GM12875 (cell line): Measurements from ENCODE around the gene EPHA3.

Source experiments
- H3K4me3 ChIP-seq: one replicate; pipeline ENCODE4 v1.5.1; 2011; ENCODE audit warnings: low read depth, low read length, control low read depth
- TF ChIP-seq, protein P1 (sequence below): IDR thresholded peaks from 2 replicates; pipeline ENCODE4 v1.5.1; 2011; ENCODE audit warnings: low read depth, mild to moderate bottlenecking, control low read depth, inconsistent platforms, low read length, moderate library complexity, borderline replicate concordance; ENCODE audit not compliant: insufficient read depth

The EPHA3 gene

DNA sequence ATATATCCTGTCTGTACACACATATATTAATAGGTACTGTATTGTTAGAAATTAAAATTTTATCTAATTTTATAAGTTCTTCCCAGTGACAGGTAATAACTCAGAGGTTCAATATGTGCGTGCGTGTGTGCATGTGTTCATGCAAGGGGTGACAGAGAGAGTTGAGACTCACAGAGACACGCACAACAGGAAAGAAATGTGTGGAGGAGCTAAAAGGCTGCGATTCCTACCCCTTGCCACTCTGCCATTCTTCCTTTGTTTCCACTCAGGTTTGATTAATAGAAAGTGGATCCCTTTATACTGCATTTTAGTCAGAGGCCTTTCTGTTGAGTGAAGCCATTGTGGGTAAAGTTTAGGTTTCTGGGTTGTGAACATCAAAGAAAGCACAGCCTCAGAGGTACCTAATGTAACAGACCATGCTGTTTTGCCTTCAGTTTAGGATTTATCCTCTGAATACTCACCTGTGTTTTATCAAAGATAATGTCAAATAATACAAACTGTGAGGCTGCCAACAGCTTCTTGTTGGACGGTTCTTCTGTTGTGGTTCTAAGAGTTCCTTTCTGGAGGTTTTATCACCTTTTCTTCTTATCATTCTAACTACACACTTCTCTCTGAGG, 182.3 kb downstream of the EPHA3 start:
- TF ChIP-seq, protein P1, sequence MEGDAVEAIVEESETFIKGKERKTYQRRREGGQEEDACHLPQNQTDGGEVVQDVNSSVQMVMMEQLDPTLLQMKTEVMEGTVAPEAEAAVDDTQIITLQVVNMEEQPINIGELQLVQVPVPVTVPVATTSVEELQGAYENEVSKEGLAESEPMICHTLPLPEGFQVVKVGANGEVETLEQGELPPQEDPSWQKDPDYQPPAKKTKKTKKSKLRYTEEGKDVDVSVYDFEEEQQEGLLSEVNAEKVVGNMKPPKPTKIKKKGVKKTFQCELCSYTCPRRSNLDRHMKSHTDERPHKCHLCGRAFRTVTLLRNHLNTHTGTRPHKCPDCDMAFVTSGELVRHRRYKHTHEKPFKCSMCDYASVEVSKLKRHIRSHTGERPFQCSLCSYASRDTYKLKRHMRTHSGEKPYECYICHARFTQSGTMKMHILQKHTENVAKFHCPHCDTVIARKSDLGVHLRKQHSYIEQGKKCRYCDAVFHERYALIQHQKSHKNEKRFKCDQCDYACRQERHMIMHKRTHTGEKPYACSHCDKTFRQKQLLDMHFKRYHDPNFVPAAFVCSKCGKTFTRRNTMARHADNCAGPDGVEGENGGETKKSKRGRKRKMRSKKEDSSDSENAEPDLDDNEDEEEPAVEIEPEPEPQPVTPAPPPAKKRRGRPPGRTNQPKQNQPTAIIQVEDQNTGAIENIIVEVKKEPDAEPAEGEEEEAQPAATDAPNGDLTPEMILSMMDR = no peak
- no peak overlapping the region for H3K4me3 ChIP-seq

DNA sequence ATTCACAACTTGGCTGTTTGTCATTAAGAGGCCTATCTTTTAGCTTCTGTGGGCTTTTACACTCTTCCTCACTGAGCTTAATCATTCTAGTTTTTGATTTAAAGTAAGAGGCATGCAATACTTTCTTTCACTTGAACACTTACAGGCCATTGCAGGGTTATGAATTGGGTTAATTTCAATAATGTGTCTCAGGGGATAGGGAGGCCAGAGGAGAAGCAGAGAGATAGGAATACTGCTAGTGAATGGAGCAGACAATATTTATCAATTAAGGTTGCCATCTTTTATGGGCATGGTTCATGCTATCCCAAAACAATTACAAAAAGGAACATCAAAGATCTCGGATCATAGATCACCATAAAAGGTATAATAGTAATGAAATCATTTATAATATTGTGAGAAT, 189.8 kb downstream of the EPHA3 start:
- TF ChIP-seq, protein P1 = no peak
- H3K4me3 ChIP-seq = no peak overlapping the region

DNA sequence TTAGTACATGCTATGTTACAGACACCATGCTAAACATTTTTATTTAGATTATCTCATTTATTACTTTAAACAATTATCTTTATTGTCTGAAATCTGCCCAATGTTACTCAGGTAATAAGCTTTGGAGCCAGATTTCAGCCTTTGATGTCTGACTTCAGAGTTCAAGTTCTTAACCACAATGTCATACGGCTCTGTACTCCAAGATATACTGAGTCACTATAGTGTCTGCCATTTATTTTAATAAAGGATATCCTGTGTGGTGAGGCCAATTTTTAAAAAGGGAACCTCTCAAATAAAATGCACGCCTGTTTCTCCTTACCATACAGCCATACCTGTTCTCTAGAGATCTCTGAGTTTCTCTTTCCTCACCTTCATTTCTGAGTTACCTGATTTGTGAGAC, 193.1 kb downstream of the EPHA3 start:
- TF ChIP-seq, protein P1 = no peak
- H3K4me3 ChIP-seq = no peak overlapping the region

GRCh38 chr3:89300981-89301380, 193.6 kb downstream of the EPHA3 start:
- TF ChIP-seq, protein P1 = no peak

GRCh38 chr3:89303701-89304100, 196.3 kb downstream of the EPHA3 start:
- H3K4me3 ChIP-seq = no peak overlapping the region
- TF ChIP-seq, protein P1 = no peak

More at GRCh38 chr3:89300981-89301380, 193.6 kb downstream of the EPHA3 start:
- no peak overlapping the region for H3K4me3 ChIP-seq

- H3K4me3 ChIP-seq = no peak overlapping the region
- TF ChIP-seq, protein P1 = no peak
These were observed 199.1 kb downstream of the EPHA3 start for GRCh38 chr3:89306540-89306939.

DNA sequence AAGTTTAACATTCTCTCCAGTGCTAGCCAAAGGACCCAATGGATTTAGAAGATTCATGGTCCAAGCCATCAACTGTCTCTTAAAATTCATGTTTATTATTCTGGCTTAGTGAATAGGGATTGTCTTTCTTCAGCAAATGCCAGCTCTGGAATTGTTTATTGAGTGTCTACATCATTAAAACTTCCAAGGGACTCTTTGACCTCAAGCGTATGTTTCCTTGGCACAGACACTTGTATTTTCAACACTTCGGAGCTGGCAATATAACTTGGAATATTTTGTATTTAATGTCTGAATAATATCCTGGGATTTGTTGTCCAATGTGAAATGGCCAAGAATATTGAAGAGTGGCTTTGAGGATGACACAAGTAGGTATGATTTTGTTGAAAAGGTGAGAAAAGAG, 204.2 kb downstream of the EPHA3 start:
- TF ChIP-seq, protein P1 = no peak
- H3K4me3 ChIP-seq = no peak overlapping the region
